Measurements from ENCODE around the gene CYB5R3. TPM values are rescaled to one million over a fixed set of nuclear protein-coding genes. Genes with fewer than 3 reads are reported as not detected.

CYB5R3 gene
- total RNA-seq, 2 donors from 2014 or later: 125 to 455 TPM

DNA sequence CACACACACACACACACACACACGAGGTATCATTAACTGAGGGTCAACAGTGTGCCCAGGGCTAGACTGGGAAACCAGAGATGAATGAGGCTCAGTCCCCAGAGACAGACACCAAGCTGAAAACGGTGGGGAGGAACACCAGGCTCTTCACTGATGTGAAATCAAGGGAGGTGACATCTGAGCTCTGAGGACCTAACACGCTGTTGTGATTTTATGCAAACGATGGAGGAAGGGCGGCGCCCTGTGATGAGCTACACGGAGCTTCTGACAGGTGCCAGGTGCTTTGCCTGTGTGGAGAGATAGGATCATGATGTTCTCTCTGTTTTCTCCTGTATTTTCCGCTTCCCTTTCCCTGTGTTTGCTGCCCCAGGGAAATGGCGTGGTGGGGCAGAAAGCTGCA is 6.5 kb upstream of the CYB5R3 start:
- H3K4me3 ChIP-seq: no peak overlapping the region
- H3K36me3 ChIP-seq: no peaks in the 10 kb centered on the region
- H3K27ac ChIP-seq: no peak overlapping the region
- intact Hi-C loops (cut with DNase I): no loop called here
- no peaks in the 10 kb centered on the region for H3K27me3 ChIP-seq (replicated peaks; ENCODE audit: insufficient read depth)
- DNase-seq (ENCODE audit: low spot score): no peak
- TF ChIP-seq POLR2AphosphoS5 (IDR thresholded peaks at IDR 0.05) (no peak), POLR2A (IDR thresholded peaks at IDR 0.05) (no peak)
- TF ChIP-seq, protein P1, sequence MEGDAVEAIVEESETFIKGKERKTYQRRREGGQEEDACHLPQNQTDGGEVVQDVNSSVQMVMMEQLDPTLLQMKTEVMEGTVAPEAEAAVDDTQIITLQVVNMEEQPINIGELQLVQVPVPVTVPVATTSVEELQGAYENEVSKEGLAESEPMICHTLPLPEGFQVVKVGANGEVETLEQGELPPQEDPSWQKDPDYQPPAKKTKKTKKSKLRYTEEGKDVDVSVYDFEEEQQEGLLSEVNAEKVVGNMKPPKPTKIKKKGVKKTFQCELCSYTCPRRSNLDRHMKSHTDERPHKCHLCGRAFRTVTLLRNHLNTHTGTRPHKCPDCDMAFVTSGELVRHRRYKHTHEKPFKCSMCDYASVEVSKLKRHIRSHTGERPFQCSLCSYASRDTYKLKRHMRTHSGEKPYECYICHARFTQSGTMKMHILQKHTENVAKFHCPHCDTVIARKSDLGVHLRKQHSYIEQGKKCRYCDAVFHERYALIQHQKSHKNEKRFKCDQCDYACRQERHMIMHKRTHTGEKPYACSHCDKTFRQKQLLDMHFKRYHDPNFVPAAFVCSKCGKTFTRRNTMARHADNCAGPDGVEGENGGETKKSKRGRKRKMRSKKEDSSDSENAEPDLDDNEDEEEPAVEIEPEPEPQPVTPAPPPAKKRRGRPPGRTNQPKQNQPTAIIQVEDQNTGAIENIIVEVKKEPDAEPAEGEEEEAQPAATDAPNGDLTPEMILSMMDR (IDR thresholded peaks at IDR 0.05): no peak
- H3K9me3 ChIP-seq: no peaks in the 10 kb centered on the region
- 57% methylated on average over 9 of the region's 9 CpGs for WGBS
- H3K4me1 ChIP-seq (replicated peaks): no peaks in the 10 kb centered on the region

GRCh38 chr22:42654436-42655073 is 5.4 kb upstream of the CYB5R3 start:
- Histone ChIP-seq H3K4me1 (replicated peaks) (no peaks in the 10 kb centered on the region), H3K27ac (peak overlapping the region in 1 of 2 donors; percentile 39), H3K27me3 (replicated peaks; ENCODE audit: insufficient read depth) (no peaks in the 10 kb centered on the region), H3K4me3 (no peak overlapping the region), H3K36me3 (no peaks in the 10 kb centered on the region), H3K9me3 (no peaks in the 10 kb centered on the region)
- intact Hi-C loops (cut with DNase I): no loop called here
- WGBS: 63% methylated on average over 7 of the region's 7 CpGs
- DNase-seq (ENCODE audit: low spot score): no peak
- TF ChIP-seq, protein P1 (IDR thresholded peaks at IDR 0.05): no peak
- no peak for TF ChIP-seq POLR2A (IDR thresholded peaks at IDR 0.05)
- no peak for TF ChIP-seq POLR2AphosphoS5 (IDR thresholded peaks at IDR 0.05)

DNA sequence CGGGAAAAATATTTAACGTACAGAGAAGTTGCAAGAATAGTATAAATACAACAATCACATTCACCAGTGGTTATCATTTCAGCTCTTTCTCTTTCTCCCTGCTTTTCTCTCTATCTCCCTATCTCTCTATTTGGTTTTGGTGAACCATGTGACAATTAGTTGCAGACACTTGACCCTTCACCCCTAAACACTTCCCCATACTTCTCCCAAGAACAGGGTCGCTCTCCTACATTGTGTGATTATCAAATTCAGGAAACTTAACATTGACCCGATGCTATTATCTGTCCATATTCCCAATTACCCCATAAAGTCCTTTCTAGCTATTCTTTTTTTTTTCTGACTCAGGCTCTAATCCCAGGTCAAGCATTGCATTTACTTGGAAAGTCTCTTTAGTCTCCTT is 4.8 kb upstream of the CYB5R3 start:
- H3K9me3 ChIP-seq: no peaks in the 10 kb centered on the region
- no peaks in the 10 kb centered on the region for H3K4me1 ChIP-seq (replicated peaks)
- TF ChIP-seq POLR2AphosphoS5 (IDR thresholded peaks at IDR 0.05) (no peak), POLR2A (IDR thresholded peaks at IDR 0.05) (no peak)
- TF ChIP-seq, protein P1 (IDR thresholded peaks at IDR 0.05): no peak
- H3K4me3 ChIP-seq: no peak overlapping the region
- H3K36me3 ChIP-seq: no peaks in the 10 kb centered on the region
- WGBS: 87% methylated on average over 4 of the region's 4 CpGs
- DNase-seq (ENCODE audit: low spot score): no peak
- H3K27me3 ChIP-seq (replicated peaks; ENCODE audit: insufficient read depth): no peaks in the 10 kb centered on the region
- intact Hi-C loops (cut with DNase I): no loop called here
- H3K27ac ChIP-seq: no peak overlapping the region

DNA sequence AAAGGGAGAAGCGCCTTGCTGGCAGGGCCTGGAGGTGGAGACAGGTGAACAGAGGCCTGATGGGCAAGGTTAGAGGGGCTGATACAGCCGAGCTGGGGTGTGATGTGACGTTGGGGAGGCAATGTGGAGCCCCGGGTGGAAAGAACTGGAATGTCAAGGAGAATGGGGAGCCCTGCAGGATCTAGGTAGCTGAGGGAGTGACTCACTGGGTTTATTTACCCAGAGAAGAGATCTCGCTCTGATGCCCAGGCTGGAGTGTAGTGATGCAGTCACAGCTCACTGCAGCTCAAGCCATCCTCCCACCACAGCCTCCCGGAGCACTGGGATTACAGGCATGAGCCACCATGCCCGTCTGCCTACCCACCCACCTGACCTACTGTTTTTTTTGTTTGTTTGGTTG is 1.9 kb upstream of the CYB5R3 start:
- Histone ChIP-seq H3K9me3 (no peaks in the 10 kb centered on the region), H3K27ac (no peak overlapping the region), H3K4me1 (replicated peaks) (peaks cover 22% of the 10 kb centered on the region), H3K36me3 (no peaks in the 10 kb centered on the region), H3K4me3 (no peak overlapping the region), H3K27me3 (replicated peaks; ENCODE audit: insufficient read depth) (no peaks in the 10 kb centered on the region)
- WGBS: 72% methylated on average over 7 of the region's 7 CpGs
- no peak for TF ChIP-seq POLR2AphosphoS5 (IDR thresholded peaks at IDR 0.05)
- TF ChIP-seq, protein P1 (IDR thresholded peaks at IDR 0.05): no peak
- TF ChIP-seq POLR2A (IDR thresholded peaks at IDR 0.05): no peak
- no peak for DNase-seq (ENCODE audit: low spot score)
- intact Hi-C loops (cut with DNase I): no loop called here

Data from prostate gland (tissue), 2 donors.